GM23248 (cell line): ENCODE measurements around the gene SLC38A11. TPM values are rescaled to one million over a fixed set of nuclear protein-coding genes. Genes with fewer than 3 reads are reported as not detected.

ENCODE experiments used
- DNase-seq: peaks from one replicate; pipeline ENCODE4 v3.0.0-alpha.2; 2015
- H2AFZ ChIP-seq: fragments of 200-600 bp; sonication (generic); 2 replicates; pipeline ENCODE4 v1.6.1; 2016; ENCODE audit warnings: antibody characterized with exemption
- H3F3A ChIP-seq: fragments of 200-600 bp; sonication (generic); 2 replicates; pipeline ENCODE4 v1.6.1; 2016; ENCODE audit warnings: mild to moderate bottlenecking, antibody characterized with exemption, mixed run types; ENCODE audit not compliant: insufficient read depth
- H3K27ac ChIP-seq: fragments of 200-600 bp; sonication (generic); 2 replicates; pipeline ENCODE4 v1.5.1; 2016; ENCODE audit warnings: mild to moderate bottlenecking
- H3K27me3 ChIP-seq: fragments of 200-600 bp; sonication (generic); replicated peaks from 2 replicates; pipeline ENCODE4 v1.6.1; 2016; ENCODE audit warnings: mild to moderate bottlenecking; ENCODE audit not compliant: insufficient read depth
- H3K36me3 ChIP-seq: fragments of 200-600 bp; sonication (generic); 2 replicates; pipeline ENCODE4 v1.6.1; 2016; ENCODE audit warnings: low read depth, mild to moderate bottlenecking
- H3K4me1 ChIP-seq: fragments of 200-600 bp; sonication (generic); 2 replicates; pipeline ENCODE4 v1.6.1; 2016; ENCODE audit warnings: mild to moderate bottlenecking; ENCODE audit not compliant: insufficient read depth
- H3K4me2 ChIP-seq: fragments of 200-600 bp; sonication (generic); one replicate; pipeline ENCODE4 v1.6.1; 2016; ENCODE audit warnings: mild to moderate bottlenecking; ENCODE audit not compliant: unreplicated experiment
- H3K4me3 ChIP-seq: fragments of 200-600 bp; sonication (generic); 2 replicates; pipeline ENCODE4 v1.5.1; 2016; ENCODE audit warnings: mild to moderate bottlenecking
- H3K79me2 ChIP-seq: fragments of 200-600 bp; sonication (generic); 2 replicates; pipeline ENCODE4 v1.6.1; 2016; ENCODE audit warnings: mild to moderate bottlenecking; ENCODE audit not compliant: insufficient read depth
- H3K9ac ChIP-seq: fragments of 200-600 bp; sonication (generic); 2 replicates; pipeline ENCODE4 v1.6.1; 2016; ENCODE audit warnings: mild to moderate bottlenecking
- H3K9me2 ChIP-seq: fragments of 200-600 bp; sonication (generic); 2 replicates; pipeline ENCODE4 v1.6.1; 2016; ENCODE audit warnings: mixed run types, mild to moderate bottlenecking, moderate library complexity; ENCODE audit not compliant: insufficient read depth
- H3K9me3 ChIP-seq: fragments of 200-600 bp; sonication (generic); one replicate; pipeline ENCODE4 v1.6.1; 2017; ENCODE audit warnings: low read depth
- H4K20me1 ChIP-seq: fragments of 200-600 bp; sonication (generic); 2 replicates; pipeline ENCODE4 v1.6.0; 2016; ENCODE audit not compliant: insufficient read depth
- EZH2 ChIP-seq: fragments of 200-600 bp; sonication (generic); IDR thresholded peaks from 2 replicates; pipeline ENCODE4 v1.6.1; 2018; ENCODE audit warnings: antibody characterized with exemption, mild to moderate bottlenecking; ENCODE audit not compliant: insufficient read depth, poor library complexity, severe bottlenecking
- EZH2phosphoT487 ChIP-seq: fragments of 200-600 bp; sonication (generic); IDR thresholded peaks from 2 replicates; pipeline ENCODE4 v1.6.1; 2018; ENCODE audit warnings: antibody characterized with exemption, moderate library complexity, mild to moderate bottlenecking, low read depth; ENCODE audit not compliant: insufficient read depth
- WGBS, 2 experiments: methylation state at CpG; one replicate each; pipeline ENCODE4 v1.1.6; 2015 to 2017; ENCODE audit warnings: low lambda C conversion rate in 2 of 2, low coverage in 1 of 2; ENCODE audit errors: missing lambda C conversion rate in 2 of 2; 5-methylcytosine and 5-hydroxymethylcytosine counted together
- in situ Hi-C: fragments of 300-500 bp; cut with MboI; formaldehyde crosslinking; loops from 2 replicates; pipeline ENCODE4 v1.15.0; 2020
- polyA plus RNA-seq: library from polyadenylated mRNA; unstranded; fragments of >200 nt; fragmentation: Nextera tagmentation; extraction: Ambion mirVana; gene quantifications from 2 replicates; pipeline ENCODE4 v1.2.1, GENCODE V29; 2016
- total RNA-seq: library from RNA; depleted of rRNA; stranded (reverse); fragments of >200 nt; shearing (Covaris generic); gene quantifications from 2 replicates; pipeline ENCODE4 v1.2.3, GENCODE V29; 2014

Gene SLC38A11
- total and polyA plus RNA-seq, 2 experiments from 2014 or later, result not detected

DNA sequence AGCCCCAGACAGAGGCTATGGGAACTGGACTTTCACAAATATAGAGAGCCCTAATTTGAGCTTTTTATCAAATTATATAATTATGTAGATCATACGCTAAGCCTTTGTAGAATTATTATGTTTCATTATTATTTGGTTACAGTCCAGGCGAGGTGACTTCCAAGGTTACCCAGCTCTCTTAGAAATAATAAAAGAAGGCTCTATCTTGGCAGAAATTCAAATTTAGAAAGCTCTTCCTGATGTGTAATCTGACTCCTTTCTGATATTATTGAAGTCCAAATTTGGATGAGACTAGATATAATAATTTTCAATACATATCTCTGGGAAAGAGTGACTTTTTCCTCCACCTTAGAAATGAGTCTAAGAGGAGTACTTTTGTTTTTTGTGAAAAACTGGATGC, 4.8 kb upstream of the SLC38A11 start:
- H3K4me2 ChIP-seq, result no peak overlapping the region
- no peak for TF ChIP-seq EZH2phosphoT487
- no peak for TF ChIP-seq EZH2
- no peak overlapping the region for H3K4me3 ChIP-seq
- 94 to 96% methylated on average over 2 of the region's 2 CpGs for WGBS, 2 experiments
- in situ Hi-C loops, result no loop called here
- no peaks in the 10 kb centered on the region for H3K36me3 ChIP-seq
- 0 out of 2 replicates have a peak, but pooled peaks cover 6% of the 10 kb centered on the region for H3K4me1 ChIP-seq
- no peak for DNase-seq
- no peak overlapping the region for H2AFZ ChIP-seq
- H3K27me3 ChIP-seq, result no peaks in the 10 kb centered on the region
- no peaks in the 10 kb centered on the region for H3K9me3 ChIP-seq
- no peak overlapping the region for H3K9ac ChIP-seq
- H3K27ac ChIP-seq, result no peak overlapping the region
- H3K9me2 ChIP-seq, result no peaks in the 10 kb centered on the region
- no peaks in the 10 kb centered on the region for H4K20me1 ChIP-seq
- no peaks in the 10 kb centered on the region for H3K79me2 ChIP-seq
- no peaks in the 10 kb centered on the region for H3F3A ChIP-seq

DNA sequence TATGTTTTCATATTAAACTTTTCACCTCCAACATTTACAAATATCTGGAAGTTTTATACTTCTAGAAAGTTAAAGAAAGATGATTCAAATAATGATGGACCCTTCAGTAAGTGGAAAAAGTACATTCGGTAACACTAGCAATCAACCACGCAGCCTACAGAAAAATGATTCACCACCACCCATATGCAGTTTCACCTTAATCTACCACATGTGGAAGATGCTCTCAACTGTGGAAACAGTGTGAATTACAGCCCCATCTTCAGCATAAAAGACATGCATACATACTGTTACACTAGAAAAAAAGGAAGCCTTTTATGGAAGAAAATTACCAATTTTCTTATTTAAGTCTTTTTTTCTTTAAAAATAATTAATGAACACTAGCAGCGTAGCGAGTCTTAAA, 1.1 kb downstream of the SLC38A11 start:
- in situ Hi-C loops, result no loop called here
- Histone ChIP-seq H3K4me3 (no peak overlapping the region), H3K9me2 (no peaks in the 10 kb centered on the region), H3K4me2 (no peak overlapping the region), H3K9ac (no peak overlapping the region), H3K36me3 (no peaks in the 10 kb centered on the region), H3K27ac (no peak overlapping the region), H3K27me3 (no peaks in the 10 kb centered on the region), H3K79me2 (no peaks in the 10 kb centered on the region), H3K4me1 (0 out of 2 replicates have a peak, but pooled peaks cover 5% of the 10 kb centered on the region), H4K20me1 (no peaks in the 10 kb centered on the region), H2AFZ (no peak overlapping the region), H3F3A (no peaks in the 10 kb centered on the region), H3K9me3 (no peaks in the 10 kb centered on the region)
- WGBS, 2 experiments, result 94 to 96% methylated on average over 4 of the region's 4 CpGs
- no peak for DNase-seq
- TF ChIP-seq EZH2phosphoT487, result no peak
- no peak for TF ChIP-seq EZH2

DNA sequence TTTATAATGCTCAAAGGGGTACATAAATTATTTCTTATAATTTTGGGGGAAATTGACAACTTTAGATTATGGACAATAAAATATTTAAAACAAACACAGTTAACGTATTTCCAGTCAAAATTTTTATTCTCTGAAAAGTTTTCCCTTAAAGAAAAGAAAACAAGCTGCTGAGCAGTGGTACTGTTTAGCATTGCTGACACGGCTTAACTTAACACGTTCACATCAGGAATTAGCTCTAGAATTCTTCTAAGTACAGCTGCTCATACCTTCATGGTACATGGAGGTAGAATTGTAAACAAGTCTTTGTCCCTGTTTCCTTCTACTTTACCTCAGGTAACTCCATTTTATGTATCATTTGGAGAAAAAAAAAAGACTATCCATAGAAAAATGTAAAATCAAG, 2.0 kb downstream of the SLC38A11 start:
- 71 to 74% methylated on average over 3 of the region's 3 CpGs for WGBS, 2 experiments
- H2AFZ ChIP-seq, result no peak overlapping the region
- no peaks in the 10 kb centered on the region for H3K9me3 ChIP-seq
- no peak for DNase-seq
- H3K4me2 ChIP-seq, result no peak overlapping the region
- H3K27me3 ChIP-seq, result no peaks in the 10 kb centered on the region
- no peak overlapping the region for H3K9ac ChIP-seq
- in situ Hi-C loops, result no loop called here
- no peaks in the 10 kb centered on the region for H3K79me2 ChIP-seq
- no peaks in the 10 kb centered on the region for H3F3A ChIP-seq
- no peaks in the 10 kb centered on the region for H3K9me2 ChIP-seq
- TF ChIP-seq EZH2phosphoT487 (no peak), EZH2 (no peak)
- no peaks in the 10 kb centered on the region for H3K36me3 ChIP-seq
- H4K20me1 ChIP-seq, result no peaks in the 10 kb centered on the region
- H3K27ac ChIP-seq, result no peak overlapping the region
- H3K4me3 ChIP-seq, result no peak overlapping the region
- 0 out of 2 replicates have a peak, but pooled peaks cover 5% of the 10 kb centered on the region for H3K4me1 ChIP-seq

DNA sequence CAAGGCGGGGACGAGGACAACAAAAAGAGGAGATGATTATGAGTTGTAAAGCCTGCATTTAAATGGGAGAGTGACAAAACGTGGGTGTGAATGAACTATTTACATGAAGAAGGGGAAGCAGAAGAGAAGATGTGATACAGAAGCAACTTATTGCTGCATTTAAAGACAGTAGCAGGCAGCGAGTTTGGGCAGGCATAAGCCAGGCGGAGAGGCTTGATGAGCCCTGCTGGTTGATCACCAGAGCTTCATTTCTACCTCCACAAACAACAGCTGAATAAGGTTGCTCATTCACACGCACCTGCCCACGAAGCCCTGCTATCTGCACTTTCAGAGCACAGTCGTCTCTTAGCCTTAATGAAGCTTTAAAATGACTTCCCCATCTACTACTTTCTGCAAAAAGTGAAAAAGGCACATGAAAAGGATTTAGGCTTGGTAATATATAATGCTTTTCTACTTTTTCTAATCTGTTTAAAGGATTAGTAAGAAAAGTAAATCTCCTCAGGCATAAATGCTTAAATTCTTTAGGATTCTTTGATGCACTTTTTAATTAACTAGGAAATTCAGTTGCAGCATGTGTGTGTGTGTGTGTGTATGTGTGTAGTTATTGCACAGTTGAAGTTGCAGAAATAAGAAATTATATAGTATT, 3.1 kb downstream of the SLC38A11 start:
- Histone ChIP-seq H4K20me1 (no peaks in the 10 kb centered on the region), H3K79me2 (no peaks in the 10 kb centered on the region), H3K9ac (no peak overlapping the region), H3K9me3 (no peaks in the 10 kb centered on the region), H3K4me1 (0 out of 2 replicates have a peak, but pooled peaks cover 5% of the 10 kb centered on the region), H3K36me3 (no peaks in the 10 kb centered on the region), H3K4me3 (no peak overlapping the region), H3K27me3 (no peaks in the 10 kb centered on the region), H2AFZ (no peak overlapping the region), H3K27ac (no peak overlapping the region), H3K9me2 (no peaks in the 10 kb centered on the region), H3K4me2 (no peak overlapping the region), H3F3A (no peaks in the 10 kb centered on the region)
- no peak for DNase-seq
- in situ Hi-C loops, result no loop called here
- no peak for TF ChIP-seq EZH2
- TF ChIP-seq EZH2phosphoT487, result no peak
- WGBS, 2 experiments, result 67 to 71% methylated on average over 8 of the region's 8 CpGs

DNA sequence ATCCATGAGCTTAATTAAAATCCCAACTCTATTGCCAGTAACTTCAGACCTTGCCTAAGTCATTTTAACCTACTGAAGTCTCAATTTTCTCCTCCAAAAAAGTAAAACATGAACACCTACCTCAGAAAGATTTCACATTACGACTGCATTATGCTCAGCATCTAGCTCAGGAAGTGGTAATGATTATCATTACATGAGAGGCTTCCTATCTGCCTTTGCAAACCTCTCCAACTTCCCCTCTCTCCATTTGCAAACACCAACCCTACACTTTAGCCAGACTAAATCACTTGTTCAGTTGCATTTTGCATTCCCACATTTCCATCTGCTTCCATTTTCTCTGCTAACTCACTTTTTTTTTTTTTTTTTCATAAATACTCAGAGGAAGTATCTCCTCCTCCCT, 6.8 kb downstream of the SLC38A11 start:
- no peaks in the 10 kb centered on the region for H3K9me2 ChIP-seq
- no peaks in the 10 kb centered on the region for H3K36me3 ChIP-seq
- H3K9ac ChIP-seq, result no peak overlapping the region
- H3F3A ChIP-seq, result no peaks in the 10 kb centered on the region
- TF ChIP-seq EZH2, result no peak
- no peak for TF ChIP-seq EZH2phosphoT487
- no peaks in the 10 kb centered on the region for H3K27me3 ChIP-seq
- H4K20me1 ChIP-seq, result no peaks in the 10 kb centered on the region
- no peaks in the 10 kb centered on the region for H3K79me2 ChIP-seq
- in situ Hi-C loops, result no loop called here
- H3K9me3 ChIP-seq, result no peaks in the 10 kb centered on the region
- no peak overlapping the region for H3K27ac ChIP-seq
- no peak overlapping the region for H3K4me3 ChIP-seq
- no peak overlapping the region for H2AFZ ChIP-seq
- WGBS, 2 experiments, result 92 to 97% methylated on average over 1 of the region's 1 CpG
- H3K4me2 ChIP-seq, result no peak overlapping the region
- no peak for DNase-seq
- no peaks in the 10 kb centered on the region for H3K4me1 ChIP-seq
